SU-DHL-6 (cell line): ENCODE results near the gene NNAT.

Experiments used
- H2AFZ ChIP-seq: fragments of 200-600 bp; sonication (generic); 2 replicates; pipeline ENCODE4 v1.6.1; 2014; ENCODE audit warnings: low read depth, mild to moderate bottlenecking, moderate library complexity, mixed read lengths, antibody characterized with exemption, low read length; ENCODE audit not compliant: severe bottlenecking
- H3F3A ChIP-seq: fragments of 200-600 bp; shearing (Covaris generic); 2 replicates; pipeline ENCODE4 v1.6.0; 2016; ENCODE audit warnings: antibody characterized with exemption, mild to moderate bottlenecking; ENCODE audit not compliant: insufficient read depth
- H3K27ac ChIP-seq: fragments of 200-600 bp; sonication (generic); 2 replicates; pipeline ENCODE4 v1.5.1; 2016; ENCODE audit warnings: low read depth, mild to moderate bottlenecking, low read length, moderate library complexity, mixed read lengths
- H3K27me3 ChIP-seq: fragments of 200-600 bp; sonication (generic), shearing (Covaris generic); 2 replicates; pipeline ENCODE4 v1.6.0; 2014; ENCODE audit warnings: mild to moderate bottlenecking, low read length
- H3K36me3 ChIP-seq: fragments of 200-600 bp; sonication (generic); 2 replicates; pipeline ENCODE4 v1.6.1; 2014; ENCODE audit warnings: mild to moderate bottlenecking, low read length, mixed read lengths
- H3K4me2 ChIP-seq: fragments of 300-600, 200-600 bp; shearing (Covaris generic), sonication (generic); 2 replicates; pipeline ENCODE4 v1.6.0; 2014; ENCODE audit warnings: low read length, low read depth, mild to moderate bottlenecking; ENCODE audit not compliant: poor library complexity, severe bottlenecking
- H3K4me3 ChIP-seq: fragments of 200-600 bp; sonication (generic); 2 replicates; pipeline ENCODE4 v1.5.1; 2014; ENCODE audit warnings: antibody characterized with exemption, low read length, mild to moderate bottlenecking, mixed read lengths; ENCODE audit not compliant: insufficient read depth, poor library complexity, severe bottlenecking
- H3K79me2 ChIP-seq: fragments of 200-600 bp; sonication (generic); 2 replicates; pipeline ENCODE4 v1.6.1; 2014; ENCODE audit warnings: mild to moderate bottlenecking, low read length, moderate library complexity; ENCODE audit not compliant: insufficient read depth
- H3K9ac ChIP-seq: fragments of 200-600 bp; sonication (generic); 2 replicates; pipeline ENCODE4 v1.7.0; 2014; ENCODE audit warnings: mild to moderate bottlenecking, low read length
- H3K9me2 ChIP-seq: fragments of 200-600 bp; sonication (generic); replicated peaks from 2 replicates; pipeline ENCODE4 v1.6.1; 2014; ENCODE audit warnings: low read length; ENCODE audit not compliant: insufficient read depth
- H3K9me3 ChIP-seq: fragments of 200-600 bp; sonication (generic); 2 replicates; pipeline ENCODE4 v1.6.1; 2014; ENCODE audit warnings: low read length, mixed read lengths; ENCODE audit not compliant: insufficient read depth
- H4K20me1 ChIP-seq: fragments of 200-600 bp; sonication (generic); 2 replicates; pipeline ENCODE4 v1.6.1; 2014; ENCODE audit warnings: low read depth, mild to moderate bottlenecking, antibody characterized with exemption, low read length, moderate library complexity, mixed read lengths
- CTCF ChIP-seq: fragments of 200-600 bp; sonication (generic); IDR thresholded peaks from one replicate; pipeline ENCODE4 v1.5.1; 2017; ENCODE audit warnings: antibody characterized with exemption, mild to moderate bottlenecking, low read length, moderate library complexity; ENCODE audit not compliant: insufficient read depth, poor library complexity, severe bottlenecking
- EZH2phosphoT487 ChIP-seq: fragments of 200-600 bp; sonication (generic), shearing (Covaris generic); conservative IDR thresholded peaks from 2 replicates; pipeline ENCODE4 v1.6.1; 2018; ENCODE audit warnings: mild to moderate bottlenecking, antibody characterized with exemption, low read length, moderate library complexity, mixed read lengths

NNAT gene

DNA sequence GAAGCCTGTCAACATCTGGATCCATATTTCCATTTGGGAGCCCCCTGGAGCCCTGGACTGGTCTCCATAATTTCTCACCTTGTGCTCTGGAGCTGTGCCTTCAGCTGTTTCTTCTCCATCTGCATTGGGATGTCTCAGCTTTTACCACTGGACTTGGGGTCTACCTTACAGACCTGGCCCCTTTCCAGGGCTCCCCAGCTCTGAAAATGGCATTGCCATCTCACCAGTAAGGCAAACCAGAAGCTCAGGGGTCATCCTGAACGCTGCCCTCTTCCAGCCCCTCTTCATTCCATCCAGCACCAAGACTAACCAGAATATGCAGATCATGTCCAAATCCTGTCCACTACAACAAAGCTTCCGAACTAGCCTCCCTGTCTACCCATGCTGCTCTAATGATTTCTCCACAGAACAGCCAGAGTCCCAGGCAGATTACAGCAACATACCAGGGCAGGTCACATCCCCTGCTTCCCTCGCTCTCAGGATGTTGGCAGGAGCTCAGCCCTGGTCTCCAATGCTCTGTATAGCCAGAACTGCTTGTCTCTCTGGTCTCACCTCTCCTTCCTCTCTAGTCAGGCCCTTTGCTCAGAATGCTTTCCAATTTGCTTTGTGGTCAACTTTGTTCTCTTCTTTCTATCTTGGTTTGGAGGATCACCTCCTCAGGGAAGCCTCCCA lies 17.7 kb upstream of the NNAT start:
- no peak overlapping the region for H3K9ac ChIP-seq
- TF ChIP-seq CTCF, result no peak
- no peak for TF ChIP-seq EZH2phosphoT487
- no peak overlapping the region for H3K27ac ChIP-seq
- H3K36me3 ChIP-seq, result no peaks in the 10 kb centered on the region
- no peak overlapping the region for H3K4me2 ChIP-seq
- H3K27me3 ChIP-seq, result no peaks in the 10 kb centered on the region
- H3K4me3 ChIP-seq, result no peak overlapping the region
- H3F3A ChIP-seq, result no peaks in the 10 kb centered on the region
- H2AFZ ChIP-seq, result no peak overlapping the region
- H3K79me2 ChIP-seq, result no peaks in the 10 kb centered on the region
- no peaks in the 10 kb centered on the region for H3K9me2 ChIP-seq
- H3K9me3 ChIP-seq, result no peaks in the 10 kb centered on the region
- H4K20me1 ChIP-seq, result no peaks in the 10 kb centered on the region

- no peak overlapping the region for H3K9ac ChIP-seq
- no peaks in the 10 kb centered on the region for H3F3A ChIP-seq
- no peaks in the 10 kb centered on the region for H4K20me1 ChIP-seq
Measured at GRCh38 chr20:37504404-37505096, 16.5 kb upstream of the NNAT start.

GRCh38 chr20:37505263-37506151 lies 15.5 kb upstream of the NNAT start:
- TF ChIP-seq CTCF (no peak), EZH2phosphoT487 (no peak)
- Histone ChIP-seq H3K9ac (no peak overlapping the region), H3K9me3 (no peaks in the 10 kb centered on the region), H3K9me2 (no peaks in the 10 kb centered on the region), H4K20me1 (no peaks in the 10 kb centered on the region), H3K4me3 (no peak overlapping the region), H2AFZ (no peak overlapping the region), H3K4me2 (no peak overlapping the region), H3K27ac (no peak overlapping the region), H3F3A (no peaks in the 10 kb centered on the region), H3K36me3 (no peaks in the 10 kb centered on the region), H3K79me2 (no peaks in the 10 kb centered on the region), H3K27me3 (no peaks in the 10 kb centered on the region)

More at GRCh38 chr20:37504404-37505096, 16.5 kb upstream of the NNAT start:
- Histone ChIP-seq H3K9me3 (no peaks in the 10 kb centered on the region), H3K4me3 (no peak overlapping the region), H2AFZ (no peak overlapping the region), H3K27ac (no peak overlapping the region), H3K4me2 (no peak overlapping the region), H3K36me3 (no peaks in the 10 kb centered on the region), H3K79me2 (no peaks in the 10 kb centered on the region), H3K27me3 (no peaks in the 10 kb centered on the region), H3K9me2 (no peaks in the 10 kb centered on the region)
- TF ChIP-seq EZH2phosphoT487, result no peak
- no peak for TF ChIP-seq CTCF
